ENCODE measurements around the gene PDLIM4.

Gene PDLIM4

GRCh38 chr5:132300577-132301343 is 43.3 kb downstream of the PDLIM4 start:
- DNase-seq (ENCODE audit: insufficient read length, low spot score) (no peak), FAIRE-seq (no peak)

- FAIRE-seq: no peak
These were observed 44.1 kb downstream of the PDLIM4 start for GRCh38 chr5:132301344-132302271.

GRCh38 chr5:132302413-132302812 is 44.9 kb downstream of the PDLIM4 start:
- FAIRE-seq: no peak
- no peak for DNase-seq (ENCODE audit: insufficient read length, low spot score)

More at GRCh38 chr5:132301344-132302271, 44.1 kb downstream of the PDLIM4 start:
- DNase-seq (ENCODE audit: insufficient read length, low spot score): no peak

DNA sequence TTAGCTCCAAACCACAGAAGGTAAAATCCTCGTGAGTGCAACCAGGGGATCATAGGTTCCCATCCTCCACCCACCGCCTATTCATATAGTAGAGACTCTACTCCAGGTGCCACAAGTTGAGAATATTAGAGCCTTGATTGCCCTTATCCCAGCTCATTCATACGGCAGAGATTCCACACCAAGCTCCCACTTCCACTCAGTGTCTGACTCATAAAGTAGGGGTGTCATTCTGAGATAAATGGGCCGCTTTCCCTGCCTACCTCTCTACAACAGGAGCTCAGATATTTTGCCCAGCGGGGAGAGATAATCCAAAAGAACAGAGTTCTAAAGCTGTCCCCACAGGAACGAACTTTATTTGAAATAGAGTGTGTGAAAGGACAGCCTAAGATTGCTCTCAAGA is 46.1 kb downstream of the PDLIM4 start:
- FAIRE-seq (no peak), DNase-seq (ENCODE audit: insufficient read length, low spot score) (no peak)

- DNase-seq (ENCODE audit: insufficient read length, low spot score): no peak
- no peak for FAIRE-seq
These were observed 47.9 kb downstream of the PDLIM4 start for GRCh38 chr5:132305420-132305819.

DNA sequence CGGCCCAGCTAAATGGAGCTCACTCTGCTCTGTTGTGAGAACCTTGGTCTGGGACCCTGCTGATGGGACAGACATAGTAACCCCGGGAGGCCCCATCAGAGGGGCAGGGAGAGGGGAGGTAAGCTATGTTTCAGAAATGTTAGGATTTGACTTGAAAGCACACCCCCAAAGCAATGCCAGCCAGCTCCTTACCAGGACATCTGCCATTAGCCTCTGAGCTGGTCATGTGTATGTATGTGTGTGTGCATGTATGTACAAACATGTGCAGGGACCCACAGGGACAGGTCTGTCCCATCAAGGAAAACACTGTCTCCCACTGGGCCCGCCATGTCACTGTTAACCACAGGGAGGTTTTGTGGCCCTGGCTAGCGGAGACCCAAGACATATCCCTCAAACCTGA is 51.2 kb downstream of the PDLIM4 start:
- DNase-seq (ENCODE audit: insufficient read length, low spot score) (no peak), FAIRE-seq (no peak)

DNA sequence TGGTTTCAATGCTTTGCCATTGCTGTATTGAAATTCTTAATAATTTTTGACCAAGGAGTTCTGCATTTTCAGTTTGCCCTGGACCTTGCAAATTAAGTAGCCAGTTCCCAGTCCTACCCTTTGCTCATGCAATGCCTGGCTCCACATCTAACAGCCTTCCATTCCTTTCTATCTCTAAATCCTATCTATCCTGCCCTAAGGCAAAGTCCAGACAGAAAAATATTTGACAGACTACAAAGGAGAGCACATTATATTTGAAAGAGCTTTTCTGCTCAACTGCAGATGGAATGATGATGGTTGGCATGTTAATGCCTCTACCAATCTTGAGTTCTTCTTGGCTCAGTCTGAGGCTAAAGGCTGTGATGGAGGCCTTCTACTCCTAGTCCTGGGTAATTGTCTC is 52.2 kb downstream of the PDLIM4 start:
- DNase-seq (ENCODE audit: insufficient read length, low spot score): no peak
- no peak for FAIRE-seq

DNA sequence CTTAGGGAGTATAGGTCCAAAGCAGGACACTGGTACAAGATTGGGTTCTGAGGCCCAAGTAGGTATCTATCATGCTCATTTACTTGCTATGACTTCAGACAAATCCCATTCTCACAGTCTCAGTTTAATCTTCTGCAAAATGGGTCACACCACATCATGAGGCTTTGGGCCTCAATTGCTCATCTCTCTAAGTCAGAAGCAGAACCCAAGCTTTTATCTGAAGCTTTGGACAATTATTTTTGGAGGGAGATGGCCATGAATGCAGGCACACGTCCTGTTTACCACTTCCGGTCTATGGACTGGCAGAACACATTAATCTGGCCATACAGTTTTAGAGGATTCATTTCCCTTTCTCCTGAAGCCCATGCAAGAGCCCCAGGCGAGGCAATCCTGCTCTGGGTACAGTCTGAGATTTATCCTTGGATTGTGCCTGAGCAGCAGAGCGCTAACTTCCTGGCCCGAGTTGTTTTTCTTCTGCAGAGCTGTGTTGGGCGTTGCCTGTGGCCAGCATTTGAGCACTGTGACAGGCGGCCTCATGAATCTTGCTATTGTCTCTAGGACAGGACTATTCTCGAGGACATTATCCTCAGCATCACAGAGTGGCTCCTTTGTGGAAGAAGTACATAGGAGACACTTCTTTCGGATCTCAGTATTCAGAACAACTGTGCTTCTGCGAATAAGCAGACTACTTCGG is 52.8 kb downstream of the PDLIM4 start:
- FAIRE-seq: no peak
- no peak for DNase-seq (ENCODE audit: insufficient read length, low spot score)

- FAIRE-seq: no peak
These were observed 55.9 kb downstream of the PDLIM4 start for GRCh38 chr5:132313366-132313765.

GRCh38 chr5:132313961-132314432 is 56.5 kb downstream of the PDLIM4 start:
- FAIRE-seq: no peak
- no peak for DNase-seq (ENCODE audit: insufficient read length, low spot score)

More at GRCh38 chr5:132313366-132313765, 55.9 kb downstream of the PDLIM4 start:
- DNase-seq (ENCODE audit: insufficient read length, low spot score): no peak

DNA sequence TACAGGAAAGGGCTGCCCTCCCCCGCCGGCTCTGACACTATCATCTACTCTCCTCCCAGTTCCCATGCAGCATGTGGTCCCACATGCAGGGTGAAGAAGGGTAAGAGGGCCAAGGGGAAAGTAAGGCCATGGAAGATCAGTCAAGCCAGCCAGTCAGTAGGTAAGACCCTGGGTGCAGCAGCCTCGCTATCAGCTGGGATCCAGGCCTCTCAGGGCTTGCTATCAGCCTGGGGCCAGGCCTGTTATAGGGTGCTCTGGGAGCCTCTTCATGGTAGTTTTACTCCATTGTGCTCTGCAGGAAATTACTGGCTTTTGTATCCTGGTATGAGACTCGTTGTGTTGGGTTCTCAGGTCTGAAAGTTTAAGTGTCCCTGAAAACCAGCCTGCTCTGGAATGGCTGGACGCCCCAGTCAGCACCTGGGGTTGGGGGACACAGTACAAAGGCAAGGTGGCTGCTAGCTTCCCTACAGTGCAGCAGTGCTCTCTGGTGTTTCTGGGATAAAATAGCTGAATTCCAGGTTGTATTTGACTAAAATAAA is 58.1 kb downstream of the PDLIM4 start:
- no peak for DNase-seq (ENCODE audit: insufficient read length, low spot score)
- FAIRE-seq: no peak

DNA sequence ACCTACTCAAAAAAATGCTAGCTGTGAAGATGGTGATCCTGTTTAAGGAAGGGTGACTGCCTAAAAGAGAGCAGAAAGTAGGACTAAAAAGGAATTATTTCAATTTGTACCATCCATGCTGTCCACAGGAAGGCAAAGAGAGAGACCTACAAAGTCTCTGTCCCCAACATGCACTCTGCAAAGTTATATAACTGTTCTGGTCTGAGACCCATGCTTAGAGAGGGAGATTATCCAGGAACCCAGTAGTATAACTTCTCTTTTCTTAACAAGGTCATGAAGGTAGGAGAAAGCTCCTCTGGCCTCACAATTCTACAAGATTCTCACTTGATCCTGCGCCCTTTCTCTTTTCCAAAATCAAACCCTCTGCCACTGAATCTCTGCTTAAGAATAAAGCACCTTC is 62.5 kb downstream of the PDLIM4 start:
- DNase-seq (ENCODE audit: insufficient read length, low spot score) (no peak), FAIRE-seq (no peak)

DNA sequence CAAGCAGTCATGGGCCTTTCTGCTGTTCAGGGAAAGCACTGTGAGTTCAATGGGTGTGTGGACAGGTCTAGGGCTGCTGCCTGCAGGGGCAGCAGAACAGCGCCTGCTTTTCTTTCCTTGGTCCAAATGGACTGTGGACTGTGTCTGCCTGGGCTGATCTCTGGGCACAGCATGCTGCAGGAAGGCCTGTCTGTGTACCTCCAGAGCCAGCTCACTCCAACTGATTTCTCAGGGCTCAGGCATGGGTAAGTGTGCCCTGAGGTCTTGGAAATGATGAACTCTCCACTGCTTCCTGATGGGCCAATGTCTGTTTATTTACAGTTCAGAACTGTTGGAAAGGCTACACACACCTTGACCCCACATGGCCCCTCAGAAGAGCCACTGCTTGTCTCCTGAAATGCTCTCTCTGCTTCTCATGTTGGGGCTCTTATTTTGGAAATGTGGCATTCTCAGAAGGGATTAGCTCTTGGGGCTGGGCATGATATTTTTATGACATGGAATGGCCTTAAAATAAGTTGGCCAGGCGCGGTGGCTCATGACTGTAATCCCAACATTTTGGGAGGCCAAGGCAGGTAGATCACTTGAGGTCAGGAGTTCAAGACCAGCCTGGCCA is 63.7 kb downstream of the PDLIM4 start:
- DNase-seq (ENCODE audit: insufficient read length, low spot score) (no peak), FAIRE-seq (no peak)

DNA sequence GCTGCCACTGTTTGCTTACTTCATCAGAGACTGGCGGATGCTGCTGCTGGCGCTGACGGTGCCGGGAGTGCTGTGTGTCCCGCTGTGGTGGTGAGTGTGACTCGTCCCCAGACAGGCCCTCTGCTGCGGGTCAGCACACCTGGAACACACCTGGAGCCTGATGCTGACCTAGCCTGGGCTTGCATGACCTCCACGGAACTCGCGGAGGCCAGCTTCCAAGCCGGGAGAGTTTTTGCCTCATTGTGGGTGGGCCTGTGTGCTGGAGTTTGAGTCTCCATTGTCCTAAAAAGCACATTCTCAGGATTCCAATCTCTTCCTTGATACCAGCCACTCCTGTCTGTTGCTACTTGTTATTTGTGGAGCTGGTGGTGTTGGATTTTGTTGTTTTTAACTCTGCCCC is 64.8 kb downstream of the PDLIM4 start:
- no peak for DNase-seq (ENCODE audit: insufficient read length, low spot score)
- FAIRE-seq: no peak
